Peyer's patch (tissue), 4 donors: ENCODE results near the gene TMEM167B. TPM values are rescaled to one million over a fixed set of nuclear protein-coding genes. Genes with fewer than 3 reads are reported as not detected.

Experiments
- DNase-seq, 3 donors: peaks; one replicate each; pipeline ENCODE4 v3.0.0-alpha.2; 2017 to 2019
- H3K27ac ChIP-seq, 4 donors: fragments of 200-600 bp; sonication (generic); one replicate each; pipeline ENCODE4 v1.5.1; 2016 to 2019
- H3K27me3 ChIP-seq, 2 donors: fragments of 200-600 bp; sonication (generic); one replicate each; pipeline ENCODE4 v1.5.1; 2019
- H3K36me3 ChIP-seq, 3 donors: fragments of 200-600 bp; sonication (generic); one replicate each; pipeline ENCODE4 v1.5.1; 2016 to 2019
- H3K4me1 ChIP-seq, 4 donors: fragments of 200-600 bp; sonication (generic); one replicate each; pipeline ENCODE4 v1.5.1; 2016 to 2019
- H3K4me3 ChIP-seq, 4 donors: fragments of 200-600 bp; sonication (generic); 1 replicate in 3 of 4; 2 replicates in 1 of 4; pipeline ENCODE4 v1.5.1; 2016 to 2019; ENCODE audit warnings: mild to moderate bottlenecking in 1 of 4
- H3K9me3 ChIP-seq, 4 donors: fragments of 200-600 bp; sonication (generic); one replicate each; pipeline ENCODE4 v1.5.1; 2016 to 2019; ENCODE audit warnings: mild to moderate bottlenecking in 1 of 4
- POLR2A ChIP-seq, 2 donors: fragments of 450-650 bp; IDR thresholded peaks; one replicate each; pipeline ENCODE4 v1.5.1; 2017; ENCODE audit warnings: antibody characterized with exemption in 2 of 2, mild to moderate bottlenecking in 2 of 2, moderate library complexity in 2 of 2
- total RNA-seq, 4 donors: library from RNA; depleted of rRNA; stranded (reverse); fragments of >200 nt; gene quantifications; one replicate each; pipeline ENCODE4 v1.1.0, GENCODE V29; 2016
- TF ChIP-seq, protein P1 (sequence below), 6 experiments: fragments of 450-650 bp in 4 of 6; fragments of 200-600 bp in 2 of 6; sonication (generic) in 1 of 6; IDR thresholded peaks; one replicate each; pipeline ENCODE4 v1.5.1; 2017 to 2019; ENCODE audit warnings: antibody characterized with exemption in 6 of 6, mild to moderate bottlenecking in 3 of 6, moderate library complexity in 1 of 6

TMEM167B gene
- total RNA-seq, 4 donors from 2014 or later: 11.3 to 17.3 (median 13.7) TPM

DNA sequence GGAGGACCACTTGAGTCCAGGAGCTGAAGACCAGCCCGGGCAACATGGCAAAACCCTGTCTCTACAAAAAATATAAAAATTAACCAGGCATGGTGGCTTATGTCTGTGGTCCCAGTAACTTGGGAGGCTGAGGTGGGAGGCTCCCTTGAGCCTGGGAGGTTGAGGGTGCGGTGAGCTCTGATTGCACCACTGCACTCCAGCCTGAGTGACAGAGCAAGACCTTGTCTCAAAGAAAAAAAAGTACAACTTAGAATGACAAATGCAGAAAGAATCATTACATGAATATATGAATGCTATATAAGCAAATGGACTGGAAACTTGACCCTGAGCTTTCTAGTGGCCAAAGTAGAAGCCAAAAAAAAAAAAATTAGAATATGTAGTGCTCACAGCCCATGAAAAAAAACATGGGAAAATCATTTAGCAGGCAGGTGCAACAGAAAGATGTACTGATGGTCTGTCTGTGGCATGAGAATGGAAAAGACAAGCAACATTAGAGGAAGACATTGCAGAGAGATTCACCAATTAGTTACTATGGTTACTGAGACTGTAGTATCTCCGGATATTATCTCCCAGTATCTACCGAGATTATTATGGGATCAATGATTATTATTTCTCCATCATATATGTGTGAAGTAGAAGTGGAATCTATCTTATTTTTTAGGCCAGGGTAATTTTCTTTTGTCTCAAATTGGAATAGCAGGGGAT lies 42.6 kb downstream of the TMEM167B start:
- Histone ChIP-seq H3K9me3 (no peaks in the 10 kb centered on the region), H3K27ac (peak overlapping the region in 3 of 4 donors; percentile 72 to 88 (median 87)), H3K4me1 (peaks cover 0 to 27% (median 3%) of the 10 kb centered on the region in 4 donors), H3K27me3 (no peaks in the 10 kb centered on the region), H3K36me3 (no peaks in the 10 kb centered on the region), H3K4me3 (no peak overlapping the region)
- TF ChIP-seq, protein P1, sequence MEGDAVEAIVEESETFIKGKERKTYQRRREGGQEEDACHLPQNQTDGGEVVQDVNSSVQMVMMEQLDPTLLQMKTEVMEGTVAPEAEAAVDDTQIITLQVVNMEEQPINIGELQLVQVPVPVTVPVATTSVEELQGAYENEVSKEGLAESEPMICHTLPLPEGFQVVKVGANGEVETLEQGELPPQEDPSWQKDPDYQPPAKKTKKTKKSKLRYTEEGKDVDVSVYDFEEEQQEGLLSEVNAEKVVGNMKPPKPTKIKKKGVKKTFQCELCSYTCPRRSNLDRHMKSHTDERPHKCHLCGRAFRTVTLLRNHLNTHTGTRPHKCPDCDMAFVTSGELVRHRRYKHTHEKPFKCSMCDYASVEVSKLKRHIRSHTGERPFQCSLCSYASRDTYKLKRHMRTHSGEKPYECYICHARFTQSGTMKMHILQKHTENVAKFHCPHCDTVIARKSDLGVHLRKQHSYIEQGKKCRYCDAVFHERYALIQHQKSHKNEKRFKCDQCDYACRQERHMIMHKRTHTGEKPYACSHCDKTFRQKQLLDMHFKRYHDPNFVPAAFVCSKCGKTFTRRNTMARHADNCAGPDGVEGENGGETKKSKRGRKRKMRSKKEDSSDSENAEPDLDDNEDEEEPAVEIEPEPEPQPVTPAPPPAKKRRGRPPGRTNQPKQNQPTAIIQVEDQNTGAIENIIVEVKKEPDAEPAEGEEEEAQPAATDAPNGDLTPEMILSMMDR (IDR thresholded peaks at IDR 0.05): no peak
- no peak for TF ChIP-seq POLR2A (IDR thresholded peaks at IDR 0.05)
- DNase-seq: no peak

DNA sequence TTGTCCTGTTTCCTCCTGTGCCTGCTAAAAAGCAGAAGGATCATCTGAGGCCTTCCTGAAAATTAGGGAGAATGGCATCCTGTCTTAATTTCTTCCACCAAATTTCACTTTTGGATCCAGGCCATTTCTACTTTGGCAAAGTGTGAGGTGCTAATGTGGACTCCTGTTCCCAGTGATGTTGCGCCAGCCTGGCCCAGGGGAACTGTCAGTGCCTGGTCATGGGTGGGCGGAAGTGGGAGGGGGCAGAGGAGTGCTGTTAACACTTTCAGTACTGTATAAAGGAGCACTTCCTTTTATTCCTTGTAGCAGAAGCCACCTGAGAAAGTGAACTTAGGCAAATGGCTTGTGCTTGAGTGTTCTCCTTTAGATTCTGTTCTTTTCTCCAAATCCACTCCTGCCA lies 43.3 kb downstream of the TMEM167B start:
- Histone ChIP-seq H3K9me3 (no peaks in the 10 kb centered on the region), H3K4me1 (peaks cover 0 to 27% (median 3%) of the 10 kb centered on the region in 4 donors), H3K27ac (peak overlapping the region in 3 of 4 donors; percentile 72 to 88 (median 87)), H3K4me3 (no peak overlapping the region), H3K27me3 (no peaks in the 10 kb centered on the region), H3K36me3 (no peaks in the 10 kb centered on the region)
- DNase-seq: peak; percentile 20 to 62 (median 58)
- TF ChIP-seq, protein P1 (IDR thresholded peaks at IDR 0.05): no peak
- TF ChIP-seq POLR2A (IDR thresholded peaks at IDR 0.05): no peak

DNA sequence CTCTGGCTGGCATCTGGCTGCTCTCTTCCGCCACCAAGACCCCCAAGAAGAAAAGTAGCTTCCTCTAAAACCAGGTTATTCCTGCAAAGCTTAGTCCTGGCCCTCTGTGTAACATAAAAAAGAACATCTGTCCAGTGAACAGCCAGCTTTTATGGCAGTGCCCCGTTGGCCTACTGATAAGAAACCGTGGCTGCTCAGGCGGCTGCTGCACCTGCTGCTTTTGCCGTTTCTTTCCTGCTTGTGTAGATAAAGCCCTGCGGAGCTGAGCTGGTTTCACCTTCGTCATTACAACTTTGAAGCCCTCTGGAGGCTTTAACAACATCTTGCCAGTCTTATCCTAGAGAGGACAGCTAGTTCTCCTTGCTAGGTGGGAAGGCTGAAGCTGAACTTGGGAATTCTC lies 43.9 kb downstream of the TMEM167B start:
- Histone ChIP-seq H3K27me3 (no peaks in the 10 kb centered on the region), H3K4me3 (peak overlapping the region in 2 of 4 donors; percentile 37), H3K9me3 (no peaks in the 10 kb centered on the region), H3K4me1 (peaks cover 0 to 27% (median 3%) of the 10 kb centered on the region in 4 donors), H3K36me3 (no peaks in the 10 kb centered on the region), H3K27ac (peak overlapping the region in 3 of 4 donors; percentile 72 to 88 (median 87))
- peak; percentile 2 to 34 for TF ChIP-seq POLR2A (IDR thresholded peaks at IDR 0.05)
- TF ChIP-seq, protein P1 (IDR thresholded peaks at IDR 0.05): no peak
- peak in 2 of 3 donors; percentile 79 to 83 for DNase-seq

DNA sequence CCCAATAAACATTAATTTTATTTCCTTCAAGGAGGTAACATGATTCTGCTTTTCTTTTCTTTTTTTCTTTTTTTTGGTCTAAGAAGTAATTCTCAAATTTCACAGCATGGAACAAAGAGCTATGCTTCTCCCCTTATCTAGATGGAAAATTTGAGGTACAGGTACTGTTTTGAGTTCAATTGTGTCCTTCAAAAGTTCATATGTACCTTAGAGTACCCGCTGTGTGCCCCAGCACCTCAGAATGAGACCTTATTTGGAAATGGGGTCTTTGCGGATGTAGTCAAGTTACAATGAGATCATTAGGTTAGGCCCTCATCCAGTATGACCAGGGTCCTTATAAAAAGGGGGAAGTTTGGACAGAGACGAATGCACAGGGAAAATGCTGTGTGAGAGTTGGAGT lies 45.4 kb downstream of the TMEM167B start:
- no peaks in the 10 kb centered on the region for H3K36me3 ChIP-seq
- no peaks in the 10 kb centered on the region for H3K9me3 ChIP-seq
- H3K4me1 ChIP-seq: peaks cover 0 to 27% (median 3%) of the 10 kb centered on the region in 4 donors

DNA sequence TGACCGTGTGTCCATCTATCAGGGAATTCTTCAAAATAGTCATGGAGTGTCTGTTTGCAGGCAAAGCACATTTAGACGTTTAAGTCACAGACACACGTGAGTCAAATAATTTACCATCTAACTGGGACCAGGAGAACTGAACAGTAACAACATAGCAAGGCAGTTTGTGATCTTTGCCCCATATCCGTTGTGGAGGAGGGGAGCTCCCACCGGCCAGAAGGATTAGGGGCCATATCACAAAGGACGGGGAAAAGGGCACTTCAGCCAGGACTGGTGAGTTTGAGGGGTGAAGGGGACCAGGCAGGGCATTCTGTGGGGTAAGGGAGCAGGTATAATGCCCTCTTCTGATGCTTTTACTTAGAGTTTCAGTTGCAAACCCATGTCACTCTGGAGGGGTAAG lies 46.2 kb downstream of the TMEM167B start:
- TF ChIP-seq POLR2A (IDR thresholded peaks at IDR 0.05): no peak
- TF ChIP-seq, protein P1 (IDR thresholded peaks at IDR 0.05): no peak
- Histone ChIP-seq H3K27ac (peak overlapping the region in 3 of 4 donors; percentile 72 to 88 (median 87)), H3K4me3 (peak overlapping the region in 1 of 4 donors; percentile 14), H3K9me3 (no peaks in the 10 kb centered on the region), H3K27me3 (no peaks in the 10 kb centered on the region), H3K36me3 (no peaks in the 10 kb centered on the region), H3K4me1 (peaks cover 0 to 27% (median 3%) of the 10 kb centered on the region in 4 donors)
- DNase-seq: peak in 1 of 3 donors; percentile 53

More for the DNA sequence above, 45.4 kb downstream of the TMEM167B start:
- TF ChIP-seq POLR2A (IDR thresholded peaks at IDR 0.05): no peak
- Histone ChIP-seq H3K27me3 (no peaks in the 10 kb centered on the region), H3K27ac (peak overlapping the region in 3 of 4 donors; percentile 72 to 88 (median 87)), H3K4me3 (no peak overlapping the region)
- no peak for DNase-seq

DNA sequence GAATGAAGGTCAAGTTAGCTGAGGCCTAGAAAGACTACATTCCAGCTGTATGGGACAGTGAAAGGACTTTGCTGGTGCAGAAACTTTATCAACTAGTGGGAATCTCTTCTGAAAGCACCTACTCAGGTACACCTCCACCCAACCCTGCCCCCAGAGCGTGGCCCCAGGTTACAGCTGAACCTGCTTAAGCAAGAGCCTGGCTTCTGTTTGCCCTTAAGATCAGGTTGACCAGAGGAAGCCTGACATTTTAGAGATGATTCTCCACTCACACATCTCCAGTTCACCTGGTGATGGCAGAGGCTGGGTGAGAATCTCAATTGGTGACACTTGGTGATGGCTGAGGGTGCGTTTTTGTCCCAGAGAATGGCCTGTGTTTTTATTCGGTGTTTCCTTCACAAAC lies 47.4 kb downstream of the TMEM167B start:
- Histone ChIP-seq H3K27ac (peak overlapping the region in 3 of 4 donors; percentile 72 to 88 (median 87)), H3K4me3 (no peak overlapping the region), H3K27me3 (no peaks in the 10 kb centered on the region), H3K4me1 (peaks cover 0 to 27% (median 3%) of the 10 kb centered on the region in 4 donors), H3K36me3 (no peaks in the 10 kb centered on the region), H3K9me3 (no peaks in the 10 kb centered on the region)
- no peak for TF ChIP-seq POLR2A (IDR thresholded peaks at IDR 0.05)
- TF ChIP-seq, protein P1 (IDR thresholded peaks at IDR 0.05): no peak
- DNase-seq: peak in 1 of 3 donors; percentile 57
